DMS53 treated with DMSO at 0.1 percent for 48 hours (cell line): ENCODE data around the gene P2RX6.
"Not testable (repeated sequence)": the region's sequence is repeated elsewhere in the genome, so short reads cannot be mapped to it uniquely, and the experiment has no call there.

Experiments
- DNase-seq: peaks from one replicate; lab custom pipeline; 2025; ENCODE audit not compliant: unreplicated experiment; lab: John Stamatoyannopoulos, UW

P2RX6 gene

DNA sequence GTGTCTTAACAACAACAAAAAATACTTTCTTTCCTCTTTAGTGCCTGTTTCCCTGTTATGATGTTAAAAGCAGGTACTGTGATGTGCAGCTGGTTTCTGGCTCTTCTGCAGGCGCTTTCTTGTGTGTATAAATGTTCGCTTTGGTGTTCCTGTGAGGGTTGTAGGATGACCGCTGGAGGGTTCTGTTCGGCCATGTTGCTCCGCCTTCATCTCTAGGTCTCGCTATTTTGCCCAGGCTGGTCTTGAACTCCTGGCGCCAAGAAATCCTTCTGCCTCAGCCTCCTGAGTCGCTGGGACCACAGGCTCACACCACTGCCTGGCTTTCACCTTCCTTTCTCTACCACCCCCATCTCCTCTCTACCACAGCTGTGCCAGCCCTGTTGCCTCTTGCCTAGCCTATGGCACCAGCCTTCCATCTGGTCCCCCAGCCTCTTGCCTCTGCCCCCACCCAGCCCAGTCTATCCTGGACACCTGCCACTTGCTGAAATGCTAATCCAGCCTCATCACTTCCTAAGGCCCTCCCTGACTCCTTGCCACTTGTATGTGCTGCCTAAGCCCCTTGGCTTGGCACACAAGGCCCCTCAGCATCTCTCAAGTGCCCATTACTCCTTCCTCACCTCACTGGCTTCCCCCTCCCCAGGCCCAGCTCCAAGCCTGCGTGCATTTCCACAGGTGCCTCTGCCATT is 36.3 kb downstream of the P2RX6 start:
- DNase-seq: no peak

DNA sequence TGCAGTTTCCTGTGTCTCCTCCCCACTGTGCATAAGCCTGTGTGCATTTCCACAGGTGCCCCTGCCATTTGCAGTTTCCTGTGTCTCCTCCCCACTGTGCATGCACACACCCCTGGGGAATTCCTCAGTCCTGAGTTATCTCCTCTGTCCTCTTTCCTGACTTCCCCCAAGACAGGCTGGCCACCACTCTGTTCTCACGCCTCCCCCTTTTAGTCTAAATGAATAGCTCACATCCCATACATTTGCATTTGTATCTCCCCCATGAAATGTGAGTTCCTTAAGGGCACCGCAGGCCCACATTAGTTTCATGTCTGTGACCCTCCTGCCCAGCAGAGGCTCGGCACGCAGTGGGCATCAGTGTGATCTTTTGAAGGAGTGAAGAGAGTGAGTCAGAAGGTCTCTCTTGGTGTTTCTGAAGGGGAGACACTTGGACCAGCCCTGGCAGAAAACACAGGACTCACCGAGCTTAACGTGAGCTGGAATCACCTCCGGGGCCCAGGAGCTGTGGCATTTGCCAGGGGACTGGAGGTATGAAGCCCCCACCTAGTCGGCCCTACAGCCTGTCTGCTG is 37.0 kb downstream of the P2RX6 start:
- no peak for DNase-seq

DNA sequence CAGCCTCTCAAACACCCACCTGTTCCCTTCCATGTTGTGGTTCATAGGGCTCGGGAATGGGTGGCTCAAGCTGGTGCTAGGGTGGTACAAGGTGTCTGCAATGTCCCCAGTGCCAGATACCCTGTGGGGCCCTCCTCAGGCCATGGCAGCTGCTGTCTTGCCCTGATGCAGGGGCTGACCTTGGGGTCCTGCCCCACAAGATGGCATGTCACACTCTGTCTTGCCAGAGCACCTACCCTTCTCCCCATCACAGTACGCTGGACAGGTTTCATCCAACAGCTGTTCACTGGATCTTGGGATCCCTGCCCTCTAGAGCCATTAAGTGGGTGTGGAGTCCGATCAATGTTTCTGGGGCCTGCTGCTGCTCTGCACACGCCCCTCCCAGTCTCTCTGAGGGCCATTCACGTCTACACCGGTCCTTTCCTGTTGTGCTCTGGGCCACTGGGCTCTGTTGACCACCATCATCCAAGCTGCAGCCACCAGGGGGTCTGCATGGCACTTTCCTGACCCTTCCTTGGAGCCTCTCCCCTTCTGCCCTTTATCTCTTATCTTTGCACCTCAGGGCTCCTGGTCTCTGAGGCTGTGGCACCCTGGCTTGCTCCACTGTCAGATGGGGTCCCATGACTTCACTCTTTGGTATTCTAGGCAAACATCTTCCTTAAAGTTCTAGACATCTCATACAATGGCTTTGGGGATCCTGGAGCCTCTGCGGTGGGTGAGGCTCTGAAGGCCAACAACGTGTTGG is 37.9 kb downstream of the P2RX6 start:
- DNase-seq: no peak

DNA sequence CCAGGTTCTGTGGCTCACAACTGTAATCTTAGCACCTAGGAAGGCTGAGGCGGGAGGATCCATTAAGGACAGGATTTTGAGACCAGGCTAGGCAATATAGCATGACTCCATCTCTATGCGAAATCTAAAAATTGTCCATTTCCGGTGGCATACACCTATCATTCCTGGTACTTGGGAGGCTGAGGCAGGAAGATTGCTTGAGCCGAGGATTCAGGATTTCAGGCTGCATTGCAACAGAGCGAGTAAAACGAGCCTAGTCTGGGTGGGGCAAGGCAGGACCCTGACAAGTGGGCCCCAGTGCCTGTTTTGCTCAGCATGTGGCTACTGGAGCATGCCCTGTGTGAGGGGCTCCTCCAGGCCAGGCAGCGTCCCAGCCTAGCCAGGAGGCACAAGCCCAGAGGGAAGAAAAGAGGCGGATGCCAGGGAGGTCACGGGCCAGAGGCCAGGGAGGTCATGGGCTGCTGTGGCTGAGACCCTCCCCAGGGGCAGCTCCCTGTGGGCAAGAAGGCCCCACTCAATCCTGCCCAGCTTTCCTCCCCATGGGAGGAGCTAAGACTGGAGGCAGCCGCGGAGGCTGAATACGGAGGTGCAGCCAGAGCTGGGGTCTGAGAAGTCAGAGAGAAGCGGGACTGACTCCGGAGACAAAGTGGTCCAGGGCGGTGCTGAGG is 39.2 kb downstream of the P2RX6 start:
- no peak for DNase-seq

DNA sequence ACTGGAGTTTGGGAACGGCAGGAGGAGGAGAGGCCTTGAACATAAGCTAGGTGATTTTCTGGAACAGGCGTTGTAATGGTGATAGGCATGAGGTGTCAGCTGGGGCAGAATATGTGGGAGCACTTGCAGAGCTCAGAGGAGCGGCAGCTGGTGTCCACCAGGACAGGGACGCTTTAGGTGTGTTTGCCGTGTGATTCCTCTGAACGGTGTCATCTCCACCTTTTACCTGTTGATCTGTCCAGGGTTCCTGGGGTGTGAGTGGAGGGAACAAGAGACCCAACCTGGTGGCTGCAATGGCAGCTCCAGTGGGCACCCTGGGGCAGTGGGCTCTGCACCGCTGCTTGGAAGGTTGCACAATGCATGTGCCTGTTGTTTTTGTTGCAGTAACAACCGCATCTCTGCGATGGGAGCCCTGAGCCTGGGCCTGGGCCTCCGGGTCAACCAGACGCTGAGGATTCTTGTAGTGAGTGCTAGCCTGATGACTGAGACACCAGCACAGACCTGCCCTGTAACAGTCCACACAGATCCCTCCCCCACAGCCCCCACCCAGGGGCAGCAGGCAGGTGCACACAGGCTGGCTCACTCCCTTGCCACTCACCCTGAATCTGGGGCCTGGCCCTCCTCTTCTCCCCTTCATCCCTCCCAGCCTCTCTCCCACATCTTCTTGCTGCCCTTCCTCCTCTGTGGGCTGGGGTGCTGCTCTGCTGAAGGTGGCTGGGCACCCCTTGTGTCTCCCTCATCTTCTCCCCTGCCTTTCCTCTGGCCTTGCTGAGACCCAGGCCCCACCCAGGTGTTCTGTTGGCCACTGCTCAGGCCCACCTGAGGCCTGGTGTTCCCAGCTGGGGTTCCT is 40.0 kb downstream of the P2RX6 start:
- no peak for DNase-seq

DNA sequence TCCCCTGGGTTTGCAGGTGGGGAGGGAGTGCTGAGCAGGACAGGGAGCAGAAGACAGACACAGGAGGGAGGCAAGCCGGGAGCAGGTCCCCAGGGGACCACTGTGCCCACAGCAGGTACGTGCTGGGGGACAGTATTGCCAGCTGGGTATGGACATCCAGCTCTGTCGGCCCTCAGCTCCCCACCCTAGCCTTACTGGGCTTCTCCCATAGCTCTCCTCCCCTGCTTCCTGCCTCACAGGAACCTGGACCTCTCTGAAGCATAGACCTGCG is 40.5 kb downstream of the P2RX6 start:
- no peak for DNase-seq

DNA sequence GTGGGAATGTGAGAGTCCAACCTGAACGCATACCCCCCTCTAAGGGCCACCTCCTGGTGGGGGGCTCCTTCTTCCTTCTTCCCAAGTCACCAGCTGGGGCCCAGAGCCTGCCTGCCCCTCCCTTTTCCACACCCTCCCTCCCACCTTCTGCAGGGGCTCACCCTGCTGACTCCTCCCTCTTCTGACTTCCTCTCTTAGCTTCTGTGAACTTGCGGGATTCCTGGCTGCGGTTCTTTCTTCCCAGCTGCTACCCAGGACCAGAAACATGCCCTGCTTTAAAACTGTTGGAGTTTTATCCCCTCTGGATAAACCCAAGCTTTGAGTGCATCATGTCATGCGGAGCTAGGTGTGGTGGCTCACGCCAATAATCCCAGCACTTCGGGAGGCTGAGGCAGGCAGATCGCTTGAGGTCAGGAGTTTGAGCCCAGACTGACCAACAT is 40.9 kb downstream of the P2RX6 start:
- no peak for DNase-seq

DNA sequence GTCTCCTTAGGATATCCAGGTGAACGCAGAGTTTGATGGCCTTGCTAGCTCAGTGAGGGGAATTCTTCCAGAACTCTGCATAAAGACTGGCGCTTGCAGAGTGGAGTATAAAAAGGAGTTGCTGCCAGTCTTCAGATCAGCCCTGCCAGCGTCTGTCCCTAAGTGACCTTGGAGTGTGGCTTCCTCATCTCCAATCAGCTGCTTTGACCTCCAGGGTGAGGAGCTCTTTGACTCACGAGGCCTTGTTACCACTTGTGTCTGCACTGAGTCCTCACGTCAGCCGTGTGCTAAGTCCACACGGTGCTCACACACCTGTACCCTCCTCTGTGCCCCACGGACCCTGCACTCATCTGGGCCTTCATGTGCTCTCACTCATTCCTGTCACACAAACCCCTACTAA is 45.4 kb downstream of the P2RX6 start:
- DNase-seq: not testable (repeated sequence)

DNA sequence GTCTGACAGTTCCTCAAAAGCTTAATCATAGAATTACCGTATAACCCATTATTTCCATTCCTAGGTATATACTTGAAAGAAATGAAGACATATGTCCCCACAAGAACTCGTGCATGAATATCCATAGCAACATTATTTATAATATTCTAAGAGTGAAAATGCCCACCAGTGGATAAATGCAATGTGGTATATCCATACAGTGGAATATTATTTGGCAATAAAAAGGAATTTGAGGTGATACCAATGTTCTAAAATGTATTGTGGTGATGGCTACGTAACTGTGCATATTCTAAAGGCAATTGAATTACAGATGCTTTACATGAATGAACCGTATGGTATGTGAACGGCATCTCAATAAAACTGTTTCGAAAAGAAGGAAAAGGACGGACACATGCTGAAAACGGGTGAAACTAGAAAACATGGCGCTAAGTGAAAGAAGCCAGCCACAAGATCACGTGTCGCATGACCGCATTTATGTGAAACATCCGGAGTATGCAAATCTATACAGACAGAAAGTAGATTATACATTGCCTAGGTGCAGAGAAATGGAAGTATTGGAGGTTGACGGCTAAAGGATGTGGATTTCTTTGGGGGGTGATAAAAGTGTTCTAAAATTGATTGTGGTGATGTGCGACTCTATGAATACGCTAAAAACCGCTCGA is 46.8 kb downstream of the P2RX6 start:
- not testable (repeated sequence) for DNase-seq

DNA sequence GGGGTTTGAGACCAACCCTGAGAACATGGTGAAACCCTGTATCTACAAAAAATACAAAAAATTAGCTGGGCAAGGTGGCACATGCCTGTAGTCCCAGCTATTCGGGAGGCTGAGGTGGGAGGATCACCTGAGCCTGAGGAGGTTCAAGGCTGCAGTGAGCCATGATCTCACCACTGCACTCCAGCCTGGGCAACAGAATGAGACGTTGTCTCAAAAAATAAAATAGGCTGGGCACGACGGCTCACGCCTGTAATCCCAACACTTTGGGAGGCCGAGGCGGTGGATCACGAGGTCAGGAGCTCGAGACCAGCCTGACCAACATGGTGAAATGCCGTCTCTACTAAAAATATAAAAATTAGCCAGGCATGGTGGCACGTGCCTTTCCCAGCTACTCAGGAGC is 49.5 kb downstream of the P2RX6 start:
- not testable (repeated sequence) for DNase-seq

DNA sequence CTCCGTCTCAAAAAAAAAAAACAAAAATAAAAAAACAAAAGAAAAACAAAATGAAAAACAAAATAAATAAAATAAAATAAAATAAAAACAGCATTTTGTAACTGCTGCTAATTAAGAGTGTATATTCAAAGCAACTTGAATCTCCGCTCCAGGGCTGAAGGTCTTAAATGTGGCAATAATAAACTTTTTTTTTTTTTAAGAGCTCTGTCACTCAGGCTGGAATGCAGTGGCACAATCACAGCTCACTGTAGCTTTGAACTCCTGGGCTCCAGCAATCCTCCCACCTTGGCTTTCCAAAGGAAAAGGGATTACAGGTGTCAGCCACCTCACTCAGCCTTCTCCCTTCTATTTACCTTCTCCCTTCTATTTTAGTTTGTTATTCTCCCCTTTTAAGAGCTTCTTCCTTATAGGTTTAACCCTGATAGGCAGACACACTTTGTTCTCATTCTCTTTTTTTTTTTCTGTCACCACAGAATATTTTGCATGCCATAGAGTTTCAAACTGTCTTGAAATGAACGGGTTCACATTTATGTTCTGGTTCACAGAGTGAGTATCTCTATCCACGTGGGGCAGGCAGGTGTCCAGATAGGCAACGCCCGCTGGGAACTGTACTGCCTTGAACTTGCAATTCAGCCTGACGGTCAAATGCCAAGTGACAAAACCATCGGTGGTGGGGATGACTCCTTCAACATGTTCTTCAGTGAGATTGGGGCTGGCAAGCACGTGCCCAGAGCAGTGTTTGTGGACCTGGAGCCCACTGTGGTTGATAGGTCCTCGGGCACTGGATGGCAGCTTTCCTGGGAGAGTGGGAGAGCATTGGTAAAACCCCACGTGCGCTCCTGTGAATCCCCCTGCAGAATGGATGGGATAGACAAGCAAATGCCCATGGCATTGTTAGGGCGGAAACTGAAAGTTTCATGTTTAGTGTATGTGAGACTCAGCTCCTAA is 50.2 kb downstream of the P2RX6 start:
- no peak for DNase-seq

DNA sequence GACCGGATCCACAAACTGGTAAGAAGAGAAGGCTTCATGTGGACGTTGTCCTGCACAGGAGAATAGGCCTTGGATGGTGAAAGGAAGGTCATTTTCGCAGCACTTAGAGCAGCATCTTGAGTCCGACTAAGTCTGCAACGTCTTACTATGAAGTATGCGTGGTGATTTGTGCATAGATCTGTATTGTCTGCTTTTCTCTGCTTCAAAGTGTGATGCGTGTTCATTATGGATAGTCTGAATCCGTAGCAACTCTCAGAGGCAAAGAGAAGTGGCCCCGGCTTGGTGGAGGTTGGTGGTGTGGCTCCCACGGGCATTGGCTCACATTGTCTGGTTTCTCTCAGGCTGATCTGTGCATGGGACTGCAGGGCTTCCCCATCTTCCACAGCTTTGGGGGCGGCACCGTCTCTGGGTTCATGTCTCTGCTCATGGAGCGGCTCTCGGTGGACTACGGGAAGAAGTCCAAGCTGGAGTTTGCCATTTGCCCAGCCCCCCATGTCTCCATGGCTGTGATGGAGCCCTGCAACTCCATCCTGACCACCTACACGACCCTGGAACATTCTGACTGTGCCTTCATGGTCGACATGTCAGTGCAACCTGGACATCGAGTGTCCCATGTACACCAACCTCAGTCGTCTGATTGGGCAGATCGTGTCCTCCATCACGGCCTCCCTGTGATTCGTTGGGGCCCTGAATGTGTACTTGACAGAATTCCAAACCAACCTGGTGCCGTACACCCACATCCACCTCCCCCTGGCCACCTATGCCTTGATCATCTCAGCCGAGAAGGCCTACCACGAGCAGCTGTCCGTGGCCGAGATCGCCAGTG is 52.3 kb downstream of the P2RX6 start:
- no peak for DNase-seq

DNA sequence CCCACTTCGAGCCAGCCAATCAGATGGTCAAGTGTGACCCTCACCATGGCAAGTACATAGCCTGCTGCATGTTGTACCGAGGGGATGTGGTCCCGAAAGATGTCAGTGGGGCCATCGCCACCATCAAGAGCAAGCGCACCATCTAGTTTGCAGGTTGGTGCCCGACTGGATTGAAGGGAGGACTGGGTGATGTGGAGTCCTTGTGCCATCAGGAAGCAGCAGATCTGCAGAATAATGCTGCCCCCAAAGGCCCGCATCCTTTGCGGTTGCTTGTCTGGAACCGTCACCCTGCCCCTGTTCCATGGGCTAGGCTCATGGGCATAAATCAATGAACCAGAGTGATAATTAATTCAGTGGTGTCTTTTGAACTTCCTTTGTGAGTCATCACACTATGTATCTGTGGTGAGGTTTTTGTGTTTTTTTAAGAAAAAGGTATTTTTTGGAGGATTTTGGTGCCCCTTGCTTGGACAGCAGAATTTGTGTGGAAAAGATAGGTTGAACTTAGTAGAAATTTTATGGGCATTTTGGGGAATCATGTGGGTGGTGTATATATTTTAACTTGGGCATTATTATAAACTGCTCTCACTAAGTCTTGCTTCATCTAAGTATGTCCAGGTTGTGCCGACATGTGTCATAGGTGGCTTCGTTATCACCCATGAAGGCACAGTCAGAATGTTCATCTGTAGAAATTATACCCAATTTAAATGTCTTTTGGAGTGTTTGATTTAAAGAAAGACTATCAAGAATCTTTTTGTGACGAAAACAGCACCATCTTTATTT is 53.1 kb downstream of the P2RX6 start:
- no peak for DNase-seq

DNA sequence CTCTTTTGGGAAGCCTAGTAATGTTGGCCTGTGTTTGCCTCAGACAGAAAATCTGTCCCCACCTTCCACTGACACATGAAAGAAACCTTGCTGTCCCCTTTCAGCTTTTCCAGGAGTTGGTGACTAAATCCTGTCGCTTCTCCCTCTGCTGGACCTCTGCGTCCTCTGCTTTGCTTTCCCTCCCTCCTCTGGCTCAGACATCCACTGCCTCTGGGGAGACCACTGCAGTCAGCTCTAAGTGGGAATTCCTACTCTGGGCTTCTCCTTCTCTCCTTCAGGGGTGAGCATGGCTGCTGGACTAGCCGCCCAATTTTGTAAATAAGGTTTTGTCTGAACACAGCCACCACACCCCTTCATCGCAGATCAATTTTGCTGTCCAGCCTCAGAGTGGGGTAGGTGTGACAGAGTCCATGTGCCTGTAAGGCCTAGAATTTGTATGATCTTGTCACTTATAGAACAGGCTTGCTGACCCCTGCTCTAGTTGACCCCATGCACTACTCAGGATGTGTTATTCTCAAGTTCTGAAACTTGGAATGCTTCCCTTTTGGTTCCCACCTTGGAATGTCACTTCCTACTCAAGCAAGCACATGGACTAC is 53.8 kb downstream of the P2RX6 start:
- DNase-seq: no peak

DNA sequence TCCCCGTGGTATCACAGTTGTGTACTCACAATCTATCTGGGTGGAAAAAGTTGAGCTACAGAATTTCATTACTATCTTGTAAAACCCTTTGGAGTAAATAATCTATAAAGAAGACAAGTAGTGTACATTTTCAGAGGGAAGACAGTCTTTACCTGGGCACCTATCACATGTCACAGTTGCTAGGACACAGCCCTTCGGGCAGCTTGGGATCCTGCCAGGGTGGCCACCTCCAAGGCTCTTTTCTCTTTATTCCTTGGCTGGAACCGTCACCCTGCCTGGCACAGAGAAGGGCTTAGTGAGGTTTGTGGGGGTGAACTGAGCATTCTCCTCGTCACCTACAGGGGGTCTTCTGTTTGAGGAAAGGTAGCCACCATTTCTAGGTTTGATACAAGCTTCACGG is 54.4 kb downstream of the P2RX6 start:
- DNase-seq: no peak

DNA sequence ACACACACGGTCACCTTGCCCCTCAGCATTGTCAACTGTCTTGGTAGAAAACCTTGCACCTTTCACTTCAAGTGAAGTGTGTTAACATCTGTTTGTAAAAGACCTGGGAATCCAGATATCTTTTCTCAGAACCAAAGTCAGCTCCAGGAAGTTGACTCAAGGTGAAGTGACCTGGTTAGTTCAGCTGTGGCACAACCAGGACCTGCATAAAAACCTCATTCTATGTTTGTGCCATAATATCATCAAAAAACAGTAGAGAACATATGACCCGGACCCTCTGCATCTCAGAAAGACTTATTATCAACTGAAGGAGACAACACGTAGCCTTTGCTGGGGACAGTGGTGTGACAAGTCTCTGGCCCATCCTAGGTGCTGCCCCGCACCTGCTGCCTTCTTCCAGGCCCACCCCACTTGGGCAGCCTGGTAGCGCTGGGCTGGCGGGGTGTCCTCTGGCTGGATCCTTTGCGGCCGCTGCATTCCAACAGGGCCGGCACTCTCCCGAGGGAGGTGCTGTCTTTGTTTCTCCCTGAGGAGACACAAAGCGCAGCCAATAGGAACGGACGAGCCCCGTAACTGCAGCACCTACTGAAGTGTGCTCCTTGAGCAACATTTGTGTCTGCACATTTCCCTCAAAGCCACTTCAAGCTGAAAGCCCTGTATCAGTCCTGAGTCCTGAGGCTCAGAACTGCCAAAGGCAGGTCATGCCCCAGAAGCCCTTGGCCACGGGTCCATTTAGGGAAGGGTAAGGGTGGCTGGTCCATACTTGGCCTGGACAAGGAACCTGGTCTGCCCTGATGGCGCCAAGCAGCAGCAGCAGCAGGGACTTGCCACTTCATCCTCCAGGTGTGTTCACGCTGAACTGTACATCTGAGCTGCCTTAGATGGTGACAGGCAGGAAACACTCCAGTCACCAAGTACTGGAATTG is 56.0 kb downstream of the P2RX6 start:
- no peak for DNase-seq
